ENCODE data around the gene C11orf58.

The C11orf58 gene

GRCh38 chr11:16738193-16738946 lies at the start of gene C11orf58:
Gene C11orf58 (plus strand): TSS chr11:16738647. CDS start chr11:16738779, 132 bp downstream.
- DNase-seq (ENCODE audit: low spot score) = peak; percentile 97

GRCh38 chr11:16690086-16690485 lies 48.4 kb upstream of the C11orf58 start:
- no peak for DNase-seq (ENCODE audit: low spot score)

- no peak for DNase-seq (ENCODE audit: low spot score)
These were observed 34.7 kb upstream of the C11orf58 start for GRCh38 chr11:16703795-16704194.

GRCh38 chr11:16713594-16713993 lies 24.9 kb upstream of the C11orf58 start:
- DNase-seq (ENCODE audit: low spot score) = no peak

GRCh38 chr11:16722581-16723344 lies 15.7 kb upstream of the C11orf58 start:
- DNase-seq (ENCODE audit: low spot score) = no peak

- DNase-seq (ENCODE audit: low spot score) = no peak
These were observed 10.6 kb upstream of the C11orf58 start for GRCh38 chr11:16727806-16728205.

GRCh38 chr11:16737818-16738192 lies 642 bp upstream of the C11orf58 start:
- no peak for DNase-seq (ENCODE audit: low spot score)

GRCh38 chr11:16738947-16739815 lies 734 bp downstream of the C11orf58 start:
- peak; percentile 7 for DNase-seq (ENCODE audit: low spot score)

- no peak for DNase-seq (ENCODE audit: low spot score)
These were observed 3.0 kb downstream of the C11orf58 start for GRCh38 chr11:16741473-16741872.

- no peak for DNase-seq (ENCODE audit: low spot score)
These were observed 5.0 kb downstream of the C11orf58 start for GRCh38 chr11:16743478-16743877.

- no peak for DNase-seq (ENCODE audit: low spot score)
These were observed 5.8 kb downstream of the C11orf58 start for GRCh38 chr11:16744128-16744725.

- no peak for DNase-seq (ENCODE audit: low spot score)
These were observed 7.6 kb downstream of the C11orf58 start for GRCh38 chr11:16745950-16746605.

GRCh38 chr11:16749092-16749491 lies 10.6 kb downstream of the C11orf58 start:
- no peak for DNase-seq (ENCODE audit: low spot score)

GRCh38 chr11:16749666-16750065 lies 11.2 kb downstream of the C11orf58 start:
- no peak for DNase-seq (ENCODE audit: low spot score)

GRCh38 chr11:16750417-16750816 lies 12.0 kb downstream of the C11orf58 start:
- no peak for DNase-seq (ENCODE audit: low spot score)

GRCh38 chr11:16758382-16759024 lies 20.1 kb downstream of the C11orf58 start:
- no peak for DNase-seq (ENCODE audit: low spot score)

- DNase-seq (ENCODE audit: low spot score) = no peak
These were observed 21.5 kb downstream of the C11orf58 start for GRCh38 chr11:16759857-16760508.

GRCh38 chr11:16763746-16764145 lies 25.3 kb downstream of the C11orf58 start:
- DNase-seq (ENCODE audit: low spot score) = no peak

GRCh38 chr11:16764888-16765287 lies 26.4 kb downstream of the C11orf58 start:
- DNase-seq (ENCODE audit: low spot score) = no peak

GRCh38 chr11:16767137-16767536 lies 28.7 kb downstream of the C11orf58 start:
- no peak for DNase-seq (ENCODE audit: low spot score)
